IMR-90 (cell line): Measurements from ENCODE around the gene EZR. TPM values are rescaled to one million over a fixed set of nuclear protein-coding genes. Genes with fewer than 3 reads are reported as not detected.

Source experiments
- ATAC-seq: fragments of 200-7000 bp; cut with Tn5 transposase; 2 replicates; pipeline ENCODE4 v1.9.1; 2020; ENCODE audit warnings: low read depth, mild to moderate bottlenecking, moderate library complexity
- BruUV-seq: library from RNA; stranded (reverse); fragments of 400-500 nt; replicated peaks from 2 replicates; lab custom pipeline; 2021; lab: Mats Ljungman, UMichigan
- CTCF ChIA-PET: fragments of 300-600 bp; formaldehyde crosslinking; extraction: SDS; loops from one replicate; lab custom pipeline; 2021; ENCODE audit warnings: antibody characterized with exemption; lab: Yijun Ruan, JAX
- POLR2A ChIA-PET: fragments of 300-600 bp; sonication (Branson Sonifier 250); formaldehyde crosslinking; loops from one replicate; lab custom pipeline; 2022; ENCODE audit warnings: antibody characterized with exemption; ENCODE audit not compliant: unreplicated experiment; lab: Charles Lee
- DNase-seq: peaks from one replicate; pipeline ENCODE4 v3.0.0; 2013
- H2AFZ ChIP-seq: replicated peaks from 2 replicates; pipeline ENCODE3; 2013; ENCODE audit warnings: low read length, mild to moderate bottlenecking; ENCODE audit not compliant: poor library complexity
- H2AK5ac ChIP-seq: 2 replicates; pipeline ENCODE4 v1.6.1; 2013; ENCODE audit warnings: low read depth, low read length, inconsistent platforms
- H2AK9ac ChIP-seq: replicated peaks from 2 replicates; pipeline ENCODE3; 2013; ENCODE audit warnings: mild to moderate bottlenecking, low read depth, low read length, moderate library complexity; ENCODE audit not compliant: poor library complexity
- H2BK120ac ChIP-seq: 2 replicates; pipeline ENCODE4 v1.6.1; 2013; ENCODE audit warnings: low read depth, low read length, inconsistent platforms
- H2BK15ac ChIP-seq: 3 replicates; pipeline ENCODE4 v1.6.1; 2013; ENCODE audit warnings: low read depth, low read length, inconsistent platforms
- H2BK20ac ChIP-seq: 2 replicates; pipeline ENCODE4 v1.6.1; 2013; ENCODE audit warnings: low read depth, mild to moderate bottlenecking, inconsistent platforms, low read length, moderate library complexity
- H2BK5ac ChIP-seq: 2 replicates; pipeline ENCODE4 v1.6.1; 2013; ENCODE audit warnings: mild to moderate bottlenecking, low read depth, low read length, inconsistent platforms; ENCODE audit not compliant: poor library complexity, severe bottlenecking
- H3K14ac ChIP-seq: replicated peaks from 2 replicates; pipeline ENCODE4 v1.6.1; 2013; ENCODE audit warnings: low read depth, low read length, inconsistent platforms
- H3K18ac ChIP-seq: 2 replicates; pipeline ENCODE4 v1.6.1; 2013; ENCODE audit warnings: low read depth, low read length, control low read depth
- H3K23ac ChIP-seq: 2 replicates; pipeline ENCODE4 v1.6.1; 2013; ENCODE audit warnings: low read depth, low read length, inconsistent platforms
- H3K27ac ChIP-seq: 2 replicates; pipeline ENCODE4 v1.5.1; 2013; ENCODE audit warnings: mild to moderate bottlenecking, control low read depth, low read length; ENCODE audit not compliant: insufficient read depth
- H3K27me3 ChIP-seq: 2 replicates; pipeline ENCODE4 v1.6.1; 2013; ENCODE audit warnings: low read length; ENCODE audit not compliant: control insufficient read depth, insufficient read depth
- H3K36me3 ChIP-seq: 2 replicates; pipeline ENCODE4 v1.6.1; 2013; ENCODE audit warnings: low read length, mixed read lengths; ENCODE audit not compliant: control insufficient read depth, insufficient read depth
- H3K4ac ChIP-seq: 2 replicates; pipeline ENCODE4 v1.6.1; 2013; ENCODE audit warnings: low read depth, low read length, inconsistent platforms
- H3K4me1 ChIP-seq: 2 replicates; pipeline ENCODE4 v1.6.1; 2013; ENCODE audit warnings: low read length, mixed read lengths; ENCODE audit not compliant: control insufficient read depth, insufficient read depth
- H3K4me2 ChIP-seq: 2 replicates; pipeline ENCODE4 v1.6.1; 2013; ENCODE audit warnings: low read depth, mild to moderate bottlenecking, control low read depth, low read length, moderate library complexity
- H3K4me3 ChIP-seq: 2 replicates; pipeline ENCODE4 v1.5.1; 2013; ENCODE audit warnings: low read depth, mild to moderate bottlenecking, control low read depth, low read length, moderate library complexity; ENCODE audit not compliant: insufficient read depth
- H3K56ac ChIP-seq: 2 replicates; pipeline ENCODE4 v1.6.1; 2013; ENCODE audit warnings: low read length, inconsistent platforms; ENCODE audit not compliant: insufficient read depth; ENCODE audit errors: extremely low read depth
- H3K79me1 ChIP-seq, 2 experiments: 2 replicates each; pipeline ENCODE4 v1.6.1; 2013; ENCODE audit warnings: low read length in 2 of 2, inconsistent platforms in 1 of 2, low read depth in 1 of 2
- H3K9ac ChIP-seq: 2 replicates; pipeline ENCODE4 v1.6.1; 2013; ENCODE audit warnings: low read depth, low read length, control low read depth
- H3K9me1 ChIP-seq: 2 replicates; pipeline ENCODE4 v1.6.1; 2013; ENCODE audit warnings: low read length, inconsistent platforms; ENCODE audit not compliant: insufficient read depth
- H3K9me3 ChIP-seq: 2 replicates; pipeline ENCODE4 v1.6.1; 2013; ENCODE audit warnings: low read length; ENCODE audit not compliant: control insufficient read depth, insufficient read depth
- H4K20me1 ChIP-seq: 2 replicates; pipeline ENCODE4 v1.6.1; 2013; ENCODE audit warnings: low read length, inconsistent platforms; ENCODE audit not compliant: insufficient read depth
- H4K5ac ChIP-seq: 2 replicates; pipeline ENCODE4 v1.6.1; 2013; ENCODE audit warnings: mild to moderate bottlenecking, low read depth, low read length, control low read depth
- H4K8ac ChIP-seq, 2 experiments: 2 replicates each; pipeline ENCODE4 v1.6.1; 2013; ENCODE audit warnings: low read depth in 2 of 2, low read length in 2 of 2, control low read depth in 1 of 2, inconsistent platforms in 1 of 2
- H4K91ac ChIP-seq: 2 replicates; pipeline ENCODE4 v1.6.1; 2013; ENCODE audit warnings: low read depth, low read length, inconsistent platforms; ENCODE audit not compliant: insufficient read depth
- BHLHE40 ChIP-seq: fragments of 150-350 bp; IDR thresholded peaks from 2 replicates; pipeline ENCODE4 v1.6.1; 2016; ENCODE audit warnings: mild to moderate bottlenecking, low read depth, low read length
- CEBPB ChIP-seq: IDR thresholded peaks from 2 replicates; pipeline ENCODE4 v1.6.1; 2012; ENCODE audit warnings: low read depth, low read length, improper control_type of control experiment
- CHD1 ChIP-seq: IDR thresholded peaks from 2 replicates; pipeline ENCODE4 v1.6.1; 2012; ENCODE audit warnings: low read depth, low read length, improper control_type of control experiment
- FOS ChIP-seq: fragments of 150-350 bp; IDR thresholded peaks from 2 replicates; pipeline ENCODE4 v1.6.1; 2016; ENCODE audit warnings: low read depth, low read length
- MAFK ChIP-seq: IDR thresholded peaks from 2 replicates; pipeline ENCODE4 v1.6.1; 2012; ENCODE audit warnings: low read depth, low read length, improper control_type of control experiment
- MAZ ChIP-seq: IDR thresholded peaks from 2 replicates; pipeline ENCODE4 v1.6.1; 2012; ENCODE audit warnings: low read depth, mild to moderate bottlenecking, low read length, improper control_type of control experiment, moderate library complexity, borderline replicate concordance
- MXI1 ChIP-seq: IDR thresholded peaks from 2 replicates; pipeline ENCODE4 v1.6.1; 2012; ENCODE audit warnings: low read depth, mild to moderate bottlenecking, low read length, moderate library complexity, borderline replicate concordance
- NFE2L2 ChIP-seq: fragments of 150-350 bp; IDR thresholded peaks from 2 replicates; pipeline ENCODE4 v1.6.1; 2016; ENCODE audit warnings: low read depth, mild to moderate bottlenecking, low read length
- POLR2A ChIP-seq: IDR thresholded peaks from 2 replicates; pipeline ENCODE4 v1.6.1; 2012; ENCODE audit warnings: mild to moderate bottlenecking, low read depth, low read length
- RAD21 ChIP-seq: IDR thresholded peaks from 2 replicates; pipeline ENCODE4 v1.6.1; 2012; ENCODE audit warnings: low read length, improper control_type of control experiment
- RCOR1 ChIP-seq: IDR thresholded peaks from 2 replicates; pipeline ENCODE4 v1.6.1; 2012; ENCODE audit warnings: mild to moderate bottlenecking, low read length, improper control_type of control experiment; ENCODE audit not compliant: insufficient replicate concordance
- RFX5 ChIP-seq: IDR thresholded peaks from 2 replicates; pipeline ENCODE4 v1.8.0; 2012; ENCODE audit warnings: low read depth, mild to moderate bottlenecking, low read length, moderate library complexity
- SMC3 ChIP-seq: fragments of 150-350 bp; IDR thresholded peaks from 2 replicates; pipeline ENCODE4 v1.6.1; 2016; ENCODE audit warnings: low read depth, mild to moderate bottlenecking, antibody characterized with exemption, low read length, moderate library complexity
- WGBS, 2 experiments: methylation state at CpG; one replicate each; pipeline versions ENCODE4 v1.1.5 to v1.1.7; 2013; ENCODE audit warnings: missing lambda C conversion rate in 2 of 2; ENCODE audit not compliant: insufficient read length in 1 of 2; ENCODE audit errors: extremely low coverage in 2 of 2; 5-methylcytosine and 5-hydroxymethylcytosine counted together
- dilution Hi-C: fragments of 300-500 bp; cut with HindIII; formaldehyde crosslinking; loops from one replicate; pipeline ENCODE4 v1.14.3; 2018; ENCODE audit warnings: low sequenced_read_pairs; ENCODE audit not compliant: unreplicated experiment
- in situ Hi-C: fragments of 300-500 bp; cut with MboI; formaldehyde crosslinking; loops from 3 replicates; pipeline ENCODE4 v1.14.3; 2019; ENCODE audit warnings: low sequenced_read_pairs, inconsistent platforms, mixed read lengths
- intact Hi-C: fragments of 100-400 bp; cut with micrococcal nuclease; formaldehyde crosslinking; loops from 2 replicates; pipeline ENCODE4 v1.10.0; 2022
- polyA plus RNA-seq, 3 experiments: library from polyadenylated mRNA; depleted of rRNA; stranded (reverse); fragments of >200 nt; gene quantifications; 2 replicates each; pipeline ENCODE4 v1.2.3, GENCODE V29; 2012; ENCODE audit warnings: low replicate concordance in 1 of 3
- total RNA-seq: library from RNA; depleted of rRNA; stranded (reverse); fragments of >200 nt; gene quantifications from 2 replicates; pipeline ENCODE4 v1.2.3, GENCODE V29; 2012
- TF ChIP-seq, protein P1 (sequence below): conservative IDR thresholded peaks from 2 replicates; pipeline ENCODE4 v1.5.1; 2012; ENCODE audit warnings: mild to moderate bottlenecking, low read depth, low read length, improper control_type of control experiment
- TF ChIP-seq, protein P2 (sequence below): fragments of 150-350 bp; IDR thresholded peaks from 2 replicates; pipeline ENCODE4 v1.6.1; 2016; ENCODE audit warnings: low read depth, mild to moderate bottlenecking, low read length, moderate library complexity, borderline replicate concordance
- TF ChIP-seq, protein P3 (sequence below): fragments of 150-350 bp; IDR thresholded peaks from 2 replicates; pipeline ENCODE4 v1.6.1; 2017; ENCODE audit warnings: mild to moderate bottlenecking, antibody characterized with exemption, low read length, low read depth

EZR gene
- total and polyA plus RNA-seq, 2 of the 4 experiments (the other 2 are of a cell fraction): 83.8 to 145 TPM

- Histone ChIP-seq H3K9me1 (no peaks in the 10 kb centered on the region), H3K9ac (no peak overlapping the region), H3K4me2 (no peak overlapping the region), H2BK5ac (no peak overlapping the region), H4K20me1 (no peaks in the 10 kb centered on the region), H2BK120ac (no peak overlapping the region), H2AFZ (no peak overlapping the region), H3K4me1 (no peaks in the 10 kb centered on the region; the same call in 1 of the 2 replicates), H3K23ac (no peak overlapping the region), H3K56ac (no peak overlapping the region), H3K14ac (no peak overlapping the region), H4K5ac (no peak overlapping the region), H3K4me3 (no peak overlapping the region), H3K9me3 (no peaks in the 10 kb centered on the region), H3K4ac (no peak overlapping the region), H3K36me3 (no peaks in the 10 kb centered on the region), H4K91ac (no peak overlapping the region), H3K79me1 (no peaks in the 10 kb centered on the region), H2BK20ac (no peak overlapping the region), H3K18ac (no peak overlapping the region), H3K27ac (no peak overlapping the region), H2AK5ac (no peak overlapping the region), H3K27me3 (no peaks in the 10 kb centered on the region), H4K8ac (no peak overlapping the region), H2BK15ac (no peak overlapping the region), H2AK9ac (no peak overlapping the region)
- POLR2A ChIA-PET: no interaction called here
- CTCF ChIA-PET: no interaction called here
- DNase-seq (no peak), ATAC-seq (no peak)
- no TSS peak for BruUV-seq
- dilution Hi-C loops (no loop called here), intact Hi-C loops (no loop called here), in situ Hi-C loops (no loop called here)
- no peak for TF ChIP-seq BHLHE40
- no peak for TF ChIP-seq MAZ
- TF ChIP-seq POLR2A: no peak
- TF ChIP-seq MAFK: no peak
- TF ChIP-seq NFE2L2: no peak
- TF ChIP-seq MXI1: no peak
- TF ChIP-seq, protein P1, sequence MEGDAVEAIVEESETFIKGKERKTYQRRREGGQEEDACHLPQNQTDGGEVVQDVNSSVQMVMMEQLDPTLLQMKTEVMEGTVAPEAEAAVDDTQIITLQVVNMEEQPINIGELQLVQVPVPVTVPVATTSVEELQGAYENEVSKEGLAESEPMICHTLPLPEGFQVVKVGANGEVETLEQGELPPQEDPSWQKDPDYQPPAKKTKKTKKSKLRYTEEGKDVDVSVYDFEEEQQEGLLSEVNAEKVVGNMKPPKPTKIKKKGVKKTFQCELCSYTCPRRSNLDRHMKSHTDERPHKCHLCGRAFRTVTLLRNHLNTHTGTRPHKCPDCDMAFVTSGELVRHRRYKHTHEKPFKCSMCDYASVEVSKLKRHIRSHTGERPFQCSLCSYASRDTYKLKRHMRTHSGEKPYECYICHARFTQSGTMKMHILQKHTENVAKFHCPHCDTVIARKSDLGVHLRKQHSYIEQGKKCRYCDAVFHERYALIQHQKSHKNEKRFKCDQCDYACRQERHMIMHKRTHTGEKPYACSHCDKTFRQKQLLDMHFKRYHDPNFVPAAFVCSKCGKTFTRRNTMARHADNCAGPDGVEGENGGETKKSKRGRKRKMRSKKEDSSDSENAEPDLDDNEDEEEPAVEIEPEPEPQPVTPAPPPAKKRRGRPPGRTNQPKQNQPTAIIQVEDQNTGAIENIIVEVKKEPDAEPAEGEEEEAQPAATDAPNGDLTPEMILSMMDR: no peak
- TF ChIP-seq CHD1: no peak
- no peak for TF ChIP-seq SMC3
- TF ChIP-seq CEBPB: no peak
- TF ChIP-seq, protein P2, sequence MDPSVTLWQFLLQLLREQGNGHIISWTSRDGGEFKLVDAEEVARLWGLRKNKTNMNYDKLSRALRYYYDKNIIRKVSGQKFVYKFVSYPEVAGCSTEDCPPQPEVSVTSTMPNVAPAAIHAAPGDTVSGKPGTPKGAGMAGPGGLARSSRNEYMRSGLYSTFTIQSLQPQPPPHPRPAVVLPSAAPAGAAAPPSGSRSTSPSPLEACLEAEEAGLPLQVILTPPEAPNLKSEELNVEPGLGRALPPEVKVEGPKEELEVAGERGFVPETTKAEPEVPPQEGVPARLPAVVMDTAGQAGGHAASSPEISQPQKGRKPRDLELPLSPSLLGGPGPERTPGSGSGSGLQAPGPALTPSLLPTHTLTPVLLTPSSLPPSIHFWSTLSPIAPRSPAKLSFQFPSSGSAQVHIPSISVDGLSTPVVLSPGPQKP: no peak
- TF ChIP-seq RCOR1: no peak
- TF ChIP-seq FOS: no peak
- no peak for TF ChIP-seq RAD21
- TF ChIP-seq, protein P3, sequence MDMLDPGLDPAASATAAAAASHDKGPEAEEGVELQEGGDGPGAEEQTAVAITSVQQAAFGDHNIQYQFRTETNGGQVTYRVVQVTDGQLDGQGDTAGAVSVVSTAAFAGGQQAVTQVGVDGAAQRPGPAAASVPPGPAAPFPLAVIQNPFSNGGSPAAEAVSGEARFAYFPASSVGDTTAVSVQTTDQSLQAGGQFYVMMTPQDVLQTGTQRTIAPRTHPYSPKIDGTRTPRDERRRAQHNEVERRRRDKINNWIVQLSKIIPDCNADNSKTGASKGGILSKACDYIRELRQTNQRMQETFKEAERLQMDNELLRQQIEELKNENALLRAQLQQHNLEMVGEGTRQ: no peak
- no peak for TF ChIP-seq RFX5
- WGBS, 2 experiments: 65% methylated on average over 4 of the region's 11 CpGs; no CpG with 5 or more reads in 1 of the 2 experiments
Observed at GRCh38 chr6:158754738-158755137, 64.4 kb downstream of the EZR start.
